ENCODE results near the gene STMND1. TPM values are rescaled to one million over a fixed set of nuclear protein-coding genes. Genes with fewer than 3 reads are reported as not detected.

STMND1 gene
- total and polyA plus RNA-seq, 2 experiments from 2014 or later = 0.80 TPM; not detected in 1

GRCh38 chr6:17125407-17125806 lies 23.6 kb downstream of the STMND1 start:
- Mint-ChIP-seq H3K9me3 (no peaks in the 10 kb centered on the region), H3K36me3 (ENCODE audit: low read depth) (no peaks in the 10 kb centered on the region), H3K4me1 (peaks cover 19% of the 10 kb centered on the region), H3K27me3 (ENCODE audit: insufficient read depth, low read depth, poor library complexity) (no peaks in the 10 kb centered on the region), H3K4me3 (no peak overlapping the region), H3K27ac (no peak overlapping the region)
- H3F3A ChIP-seq (replicated peaks; ENCODE audit: low read depth) = no peaks in the 10 kb centered on the region
- TF ChIP-seq EZH2phosphoT487 (IDR thresholded peaks at IDR 0.05; ENCODE audit: unreplicated experiment) = no peak
- no peak for TF ChIP-seq ZNF331 (CRISPR knock-in tag; IDR thresholded peaks at IDR 0.05; ENCODE audit: low read depth)
- TF ChIP-seq ZNF462 (CRISPR knock-in tag; IDR thresholded peaks at IDR 0.05) = no peak
- TF ChIP-seq ETS1 (IDR thresholded peaks at IDR 0.05) = no peak
- TF ChIP-seq POLR2AphosphoS5 (IDR thresholded peaks at IDR 0.05; ENCODE audit: low read depth) = no peak
- no peak for TF ChIP-seq CTCF (conservative IDR thresholded peaks at IDR 0.05; ENCODE audit: low read depth in 2 of 2)
- no peak for TF ChIP-seq EZH2 (IDR thresholded peaks at IDR 0.05; ENCODE audit: low read depth, unreplicated experiment)
- ATAC-seq (no peak), DNase-seq (ENCODE audit: low spot score) (no peak)
- peaks cover 6% of the 10 kb centered on the region for H3K4me1 ChIP-seq (ENCODE audit: insufficient read depth)
- H3K27ac ChIP-seq (ENCODE audit: low read depth) = no peak overlapping the region
- no peak overlapping the region for H3K4me2 ChIP-seq
- H3K4me3 ChIP-seq = no peak overlapping the region
- no peaks in the 10 kb centered on the region for H4K20me1 ChIP-seq (replicated peaks; ENCODE audit: insufficient read depth)
- 0 out of 2 replicates have a peak overlapping the region, but pooled peaks have one; percentile 80 for H2AFZ ChIP-seq
- H3K79me2 ChIP-seq (replicated peaks; ENCODE audit: insufficient read depth) = no peaks in the 10 kb centered on the region
- H3K27me3 ChIP-seq (ENCODE audit: insufficient read depth) = no peaks in the 10 kb centered on the region
- H3K36me3 ChIP-seq (ENCODE audit: insufficient read depth) = no peaks in the 10 kb centered on the region
- no peaks in the 10 kb centered on the region for H3K9me2 ChIP-seq (ENCODE audit: insufficient read depth)

Data from GM23338 (cell line).